ENCODE measurements around the gene BBS10.
"Not testable (repeated sequence)": the region's sequence is repeated elsewhere in the genome, so short reads cannot be mapped to it uniquely, and the experiment has no call there.

Gene BBS10

DNA sequence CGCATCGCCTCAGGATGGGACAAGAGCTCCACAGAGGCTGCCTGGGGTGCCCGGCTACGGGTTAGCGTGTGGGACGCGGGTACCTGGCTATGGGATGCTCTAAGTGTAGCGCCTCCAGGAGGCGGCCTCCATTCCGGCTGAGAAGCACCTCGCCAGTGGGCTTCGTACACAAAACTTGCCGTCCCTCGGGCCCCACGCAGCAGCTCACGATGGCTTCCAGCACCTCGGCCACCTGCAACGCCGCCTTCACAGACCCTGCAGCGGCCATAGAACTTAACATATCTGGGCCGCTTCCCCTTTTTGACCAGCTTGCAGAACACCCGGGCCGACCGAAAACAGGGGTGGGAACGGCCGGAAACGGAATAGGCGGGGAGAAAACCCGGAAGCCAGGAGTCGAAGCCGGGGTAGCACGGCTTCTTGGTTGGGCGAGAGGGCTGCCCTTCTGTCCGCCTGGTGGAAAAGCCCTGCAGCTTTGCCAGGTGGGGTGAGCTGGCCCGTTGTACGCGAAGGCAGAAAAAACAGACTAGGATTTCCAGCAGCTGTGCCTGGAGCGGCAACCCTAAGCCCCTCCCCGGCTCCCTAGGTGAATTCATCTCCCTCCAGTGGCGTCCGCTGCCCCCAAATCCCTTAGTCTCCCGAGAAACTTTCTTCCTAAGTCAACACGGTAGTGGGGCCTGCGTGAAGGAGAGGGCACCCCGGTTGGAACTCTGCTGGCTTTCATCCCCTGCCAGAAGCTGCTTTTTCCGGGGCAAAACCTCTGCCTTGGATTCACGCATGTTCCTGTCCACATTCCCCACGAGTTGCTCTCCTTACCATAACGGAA is at the start of gene BBS10:
Gene BBS10, minus strand, starts transcription at position 337 of the 823 bp plus-strand sequence. Its CDS starts 57 bp downstream, at position 280.
- no peaks in the 10 kb centered on the region for H3K36me3 ChIP-seq (ENCODE audit: control insufficient read depth in 1 of 2, insufficient read depth in 2 of 2, low read length in 2 of 2)
- H3K9me3 ChIP-seq (ENCODE audit: control insufficient read depth in 1 of 2, low read length in 2 of 2) = no peaks in the 10 kb centered on the region
- peaks cover 6 to 14% of the 10 kb centered on the region in 2 donors for H3K4me1 ChIP-seq (ENCODE audit: control insufficient read depth in 1 of 2, insufficient read depth in 2 of 2, low read length in 2 of 2)
- H3K27ac ChIP-seq (ENCODE audit: low read depth, low read length) = peak within 1 kb of the TSS; percentile 70
- H3K27me3 ChIP-seq (ENCODE audit: control insufficient read depth in 1 of 2, insufficient read depth in 2 of 2, low read length in 2 of 2) = no peaks in the 10 kb centered on the region
- H3K9ac ChIP-seq (ENCODE audit: low read depth in 1 of 2, low read length in 2 of 2) = peak within 1 kb of the TSS; percentile 68 to 73
- peak within 1 kb of the TSS; percentile 83 to 93 for H3K4me3 ChIP-seq (ENCODE audit: low read depth in 1 of 2, low read length in 2 of 2)

DNA sequence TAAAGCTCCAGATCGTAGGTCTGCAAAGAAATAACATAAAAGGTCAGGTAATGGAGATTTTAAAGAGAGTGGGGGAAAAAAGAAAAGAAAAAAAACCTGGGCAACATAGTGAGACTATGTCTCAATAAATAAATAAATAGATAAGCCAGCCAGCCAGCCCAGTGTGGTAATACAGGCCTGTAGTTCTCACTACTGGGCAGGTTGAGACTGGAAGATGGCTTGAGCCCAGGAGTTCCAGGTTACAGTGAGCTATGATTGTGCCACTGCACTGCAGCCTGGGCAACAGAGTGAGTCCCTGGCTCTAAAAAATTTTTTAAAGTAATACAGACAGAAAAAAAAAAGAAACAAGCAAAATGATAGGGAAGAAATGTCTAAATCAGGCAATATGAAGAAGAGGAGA is 43.2 kb upstream of the BBS10 start:
- H3K4me1 ChIP-seq (ENCODE audit: control insufficient read depth in 1 of 2, insufficient read depth in 2 of 2, low read length in 2 of 2) = no peaks in the 10 kb centered on the region
- H3K36me3 ChIP-seq (ENCODE audit: control insufficient read depth in 1 of 2, insufficient read depth in 2 of 2, low read length in 2 of 2) = peaks cover 4 to 5% of the 10 kb centered on the region in 2 donors
- H3K27me3 ChIP-seq (ENCODE audit: control insufficient read depth in 1 of 2, insufficient read depth in 2 of 2, low read length in 2 of 2) = no peaks in the 10 kb centered on the region
- H3K27ac ChIP-seq (ENCODE audit: low read depth, low read length) = no peak overlapping the region
- no peak overlapping the region for H3K9ac ChIP-seq (ENCODE audit: low read depth in 1 of 2, low read length in 2 of 2)
- no peaks in the 10 kb centered on the region for H3K9me3 ChIP-seq (ENCODE audit: control insufficient read depth in 1 of 2, low read length in 2 of 2)
- H3K4me3 ChIP-seq (ENCODE audit: low read depth in 1 of 2, low read length in 2 of 2) = no peak overlapping the region

DNA sequence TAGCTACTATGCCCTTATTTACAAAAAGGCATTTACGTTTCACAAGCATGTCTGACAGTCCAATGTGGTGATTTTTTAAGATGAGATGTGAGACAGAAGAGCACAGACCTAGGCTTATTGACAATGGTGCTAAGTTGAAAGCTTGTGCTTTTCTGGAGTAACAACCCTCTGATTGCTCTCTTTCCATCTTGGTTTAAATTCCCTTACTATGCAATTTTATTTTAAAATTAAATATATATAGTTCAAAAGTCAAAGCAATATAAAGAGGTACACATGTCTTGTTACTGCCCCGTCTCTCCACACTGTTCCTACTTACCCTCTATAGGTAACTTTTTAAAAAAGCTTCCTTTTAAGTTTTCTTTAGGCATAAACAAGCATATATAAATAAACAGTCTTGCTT is 39.4 kb upstream of the BBS10 start:
- peaks cover 4 to 8% of the 10 kb centered on the region in 2 donors for H3K36me3 ChIP-seq (ENCODE audit: control insufficient read depth in 1 of 2, insufficient read depth in 2 of 2, low read length in 2 of 2)
- no peaks in the 10 kb centered on the region for H3K9me3 ChIP-seq (ENCODE audit: control insufficient read depth in 1 of 2, low read length in 2 of 2)
- H3K27me3 ChIP-seq (ENCODE audit: control insufficient read depth in 1 of 2, insufficient read depth in 2 of 2, low read length in 2 of 2) = no peaks in the 10 kb centered on the region
- H3K27ac ChIP-seq (ENCODE audit: low read depth, low read length) = no peak overlapping the region
- H3K4me3 ChIP-seq (ENCODE audit: low read depth in 1 of 2, low read length in 2 of 2) = no peak overlapping the region
- no peaks in the 10 kb centered on the region for H3K4me1 ChIP-seq (ENCODE audit: control insufficient read depth in 1 of 2, insufficient read depth in 2 of 2, low read length in 2 of 2)
- H3K9ac ChIP-seq (ENCODE audit: low read depth in 1 of 2, low read length in 2 of 2) = no peak overlapping the region

DNA sequence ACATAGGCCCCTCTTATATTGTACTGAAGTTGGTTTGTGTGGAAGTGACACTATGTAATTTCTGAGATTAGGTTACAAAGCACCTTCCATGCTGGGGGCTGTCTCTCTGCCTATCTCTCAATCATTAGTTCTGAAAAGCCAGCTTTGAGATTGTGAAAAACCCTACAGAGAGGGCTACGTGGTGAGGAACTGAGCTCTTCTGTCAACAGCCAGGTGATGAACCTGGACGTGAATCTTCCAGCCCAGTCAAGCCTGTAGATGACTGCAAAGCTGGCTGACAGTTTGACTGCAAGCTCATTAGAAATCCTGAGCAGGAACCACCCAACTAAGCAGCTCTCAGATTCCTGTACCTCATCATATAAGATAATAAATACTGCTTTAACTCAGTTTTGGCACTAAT is 36.3 kb upstream of the BBS10 start:
- no peaks in the 10 kb centered on the region for H3K27me3 ChIP-seq (ENCODE audit: control insufficient read depth in 1 of 2, insufficient read depth in 2 of 2, low read length in 2 of 2)
- no peaks in the 10 kb centered on the region for H3K4me1 ChIP-seq (ENCODE audit: control insufficient read depth in 1 of 2, insufficient read depth in 2 of 2, low read length in 2 of 2)
- H3K36me3 ChIP-seq (ENCODE audit: control insufficient read depth in 1 of 2, insufficient read depth in 2 of 2, low read length in 2 of 2) = peaks cover 4 to 8% of the 10 kb centered on the region in 2 donors
- no peak overlapping the region for H3K4me3 ChIP-seq (ENCODE audit: low read depth in 1 of 2, low read length in 2 of 2)
- no peak overlapping the region for H3K9ac ChIP-seq (ENCODE audit: low read depth in 1 of 2, low read length in 2 of 2)
- no peak overlapping the region for H3K27ac ChIP-seq (ENCODE audit: low read depth, low read length)
- H3K9me3 ChIP-seq (ENCODE audit: control insufficient read depth in 1 of 2, low read length in 2 of 2) = no peaks in the 10 kb centered on the region

DNA sequence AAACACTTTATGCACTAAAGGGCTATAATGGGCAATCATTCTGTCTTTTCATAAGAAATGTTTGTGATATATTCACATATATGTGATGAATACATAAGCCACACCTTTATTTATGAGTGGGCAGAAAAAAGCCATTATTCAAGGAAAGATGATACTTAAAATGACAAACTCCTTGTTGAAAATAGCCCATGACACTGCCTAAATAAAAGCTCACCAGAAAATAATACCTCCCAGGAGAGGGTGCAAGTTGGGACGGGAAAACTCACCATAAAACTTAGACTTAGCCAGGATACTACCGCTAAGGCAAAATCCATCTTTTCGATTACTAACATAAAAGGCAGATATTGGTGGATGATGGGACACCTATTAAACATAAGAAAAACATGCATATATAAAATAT is 35.8 kb upstream of the BBS10 start:
- H3K4me3 ChIP-seq (ENCODE audit: low read depth in 1 of 2, low read length in 2 of 2) = no peak overlapping the region
- H3K9me3 ChIP-seq (ENCODE audit: control insufficient read depth in 1 of 2, low read length in 2 of 2) = no peaks in the 10 kb centered on the region
- no peak overlapping the region for H3K27ac ChIP-seq (ENCODE audit: low read depth, low read length)
- H3K27me3 ChIP-seq (ENCODE audit: control insufficient read depth in 1 of 2, insufficient read depth in 2 of 2, low read length in 2 of 2) = no peaks in the 10 kb centered on the region
- no peak overlapping the region for H3K9ac ChIP-seq (ENCODE audit: low read depth in 1 of 2, low read length in 2 of 2)
- H3K4me1 ChIP-seq (ENCODE audit: control insufficient read depth in 1 of 2, insufficient read depth in 2 of 2, low read length in 2 of 2) = no peaks in the 10 kb centered on the region
- peaks cover 0 to 5% of the 10 kb centered on the region in 2 donors for H3K36me3 ChIP-seq (ENCODE audit: control insufficient read depth in 1 of 2, insufficient read depth in 2 of 2, low read length in 2 of 2)

- H3K9me3 ChIP-seq (ENCODE audit: control insufficient read depth in 1 of 2, low read length in 2 of 2) = no peaks in the 10 kb centered on the region
- peaks cover 7 to 12% of the 10 kb centered on the region in 2 donors for H3K36me3 ChIP-seq (ENCODE audit: control insufficient read depth in 1 of 2, insufficient read depth in 2 of 2, low read length in 2 of 2)
- H3K9ac ChIP-seq (ENCODE audit: low read depth in 1 of 2, low read length in 2 of 2) = no peak overlapping the region
- H3K27ac ChIP-seq (ENCODE audit: low read depth, low read length) = no peak overlapping the region
- no peaks in the 10 kb centered on the region for H3K4me1 ChIP-seq (ENCODE audit: control insufficient read depth in 1 of 2, insufficient read depth in 2 of 2, low read length in 2 of 2)
- no peaks in the 10 kb centered on the region for H3K27me3 ChIP-seq (ENCODE audit: control insufficient read depth in 1 of 2, insufficient read depth in 2 of 2, low read length in 2 of 2)
- H3K4me3 ChIP-seq (ENCODE audit: low read depth in 1 of 2, low read length in 2 of 2) = no peak overlapping the region
These were observed 31.0 kb upstream of the BBS10 start for GRCh38 chr12:76379261-76379660.

DNA sequence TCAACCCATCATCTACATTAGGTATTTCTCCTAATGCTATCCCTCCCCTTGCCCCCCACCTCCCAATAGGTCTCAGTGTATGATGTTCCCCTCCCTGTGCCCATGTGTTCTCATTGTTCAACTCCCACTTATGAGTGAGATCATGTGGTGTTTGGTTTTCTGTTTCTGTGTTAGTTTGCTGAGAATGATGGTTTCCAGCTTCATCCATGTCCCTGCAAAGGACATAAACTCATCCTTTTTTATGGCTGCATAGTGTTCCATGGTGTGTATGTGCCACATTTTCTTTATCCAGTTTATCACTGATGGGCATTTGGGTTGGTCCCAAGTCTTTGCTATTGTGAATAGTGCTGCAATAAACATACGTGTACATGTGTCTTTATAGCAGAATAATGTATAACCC is 28.7 kb upstream of the BBS10 start:
- H3K27ac ChIP-seq (ENCODE audit: low read depth, low read length); H3K4me1 ChIP-seq (ENCODE audit: control insufficient read depth in 1 of 2, insufficient read depth in 2 of 2, low read length in 2 of 2); H3K9ac ChIP-seq (ENCODE audit: low read depth in 1 of 2, low read length in 2 of 2); H3K27me3 ChIP-seq (ENCODE audit: control insufficient read depth in 1 of 2, insufficient read depth in 2 of 2, low read length in 2 of 2); H3K9me3 ChIP-seq (ENCODE audit: control insufficient read depth in 1 of 2, low read length in 2 of 2); H3K4me3 ChIP-seq (ENCODE audit: low read depth in 1 of 2, low read length in 2 of 2): not testable (repeated sequence)
- H3K36me3 ChIP-seq (ENCODE audit: control insufficient read depth in 1 of 2, insufficient read depth in 2 of 2, low read length in 2 of 2) = peaks cover 7 to 12% of the 10 kb centered on the region in 2 donors

GRCh38 chr12:76375939-76376338 is 27.7 kb upstream of the BBS10 start:
- Histone ChIP-seq H3K27me3 (ENCODE audit: control insufficient read depth in 1 of 2, insufficient read depth in 2 of 2, low read length in 2 of 2) (no peaks in the 10 kb centered on the region), H3K27ac (ENCODE audit: low read depth, low read length) (no peak overlapping the region), H3K36me3 (ENCODE audit: control insufficient read depth in 1 of 2, insufficient read depth in 2 of 2, low read length in 2 of 2) (peaks cover 8 to 12% of the 10 kb centered on the region in 2 donors), H3K9me3 (ENCODE audit: control insufficient read depth in 1 of 2, low read length in 2 of 2) (no peaks in the 10 kb centered on the region), H3K4me1 (ENCODE audit: control insufficient read depth in 1 of 2, insufficient read depth in 2 of 2, low read length in 2 of 2) (no peaks in the 10 kb centered on the region), H3K4me3 (ENCODE audit: low read depth in 1 of 2, low read length in 2 of 2) (no peak overlapping the region), H3K9ac (ENCODE audit: low read depth in 1 of 2, low read length in 2 of 2) (no peak overlapping the region)

DNA sequence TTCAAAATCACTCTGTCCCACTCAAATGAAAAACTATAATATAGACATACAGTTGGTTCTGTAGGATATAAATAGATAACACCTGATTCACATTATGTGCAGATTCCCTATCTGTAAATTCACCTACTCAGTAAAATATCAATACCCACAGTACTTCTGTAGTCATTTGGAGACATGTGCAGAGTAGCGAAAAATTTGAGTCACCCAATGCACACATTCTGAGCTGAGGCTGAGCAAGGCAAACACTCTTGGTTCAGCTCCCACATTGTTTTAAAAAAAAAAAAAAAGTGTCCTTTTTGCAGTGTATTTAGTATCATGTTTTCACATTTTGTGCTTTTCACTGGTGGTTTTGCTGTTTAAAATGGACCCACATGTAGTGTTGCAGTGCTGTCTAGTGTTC is 27.3 kb upstream of the BBS10 start:
- Histone ChIP-seq H3K9ac (ENCODE audit: low read depth in 1 of 2, low read length in 2 of 2) (no peak overlapping the region), H3K4me1 (ENCODE audit: control insufficient read depth in 1 of 2, insufficient read depth in 2 of 2, low read length in 2 of 2) (no peaks in the 10 kb centered on the region), H3K9me3 (ENCODE audit: control insufficient read depth in 1 of 2, low read length in 2 of 2) (no peaks in the 10 kb centered on the region), H3K27me3 (ENCODE audit: control insufficient read depth in 1 of 2, insufficient read depth in 2 of 2, low read length in 2 of 2) (no peaks in the 10 kb centered on the region), H3K4me3 (ENCODE audit: low read depth in 1 of 2, low read length in 2 of 2) (no peak overlapping the region), H3K36me3 (ENCODE audit: control insufficient read depth in 1 of 2, insufficient read depth in 2 of 2, low read length in 2 of 2) (peaks cover 8 to 12% of the 10 kb centered on the region in 2 donors), H3K27ac (ENCODE audit: low read depth, low read length) (no peak overlapping the region)

GRCh38 chr12:76374386-76375020 is 26.3 kb upstream of the BBS10 start:
- H3K27me3 ChIP-seq (ENCODE audit: control insufficient read depth in 1 of 2, insufficient read depth in 2 of 2, low read length in 2 of 2) = no peaks in the 10 kb centered on the region
- no peaks in the 10 kb centered on the region for H3K9me3 ChIP-seq (ENCODE audit: control insufficient read depth in 1 of 2, low read length in 2 of 2)
- no peaks in the 10 kb centered on the region for H3K4me1 ChIP-seq (ENCODE audit: control insufficient read depth in 1 of 2, insufficient read depth in 2 of 2, low read length in 2 of 2)
- H3K27ac ChIP-seq (ENCODE audit: low read depth, low read length) = no peak overlapping the region
- no peak overlapping the region for H3K9ac ChIP-seq (ENCODE audit: low read depth in 1 of 2, low read length in 2 of 2)
- H3K4me3 ChIP-seq (ENCODE audit: low read depth in 1 of 2, low read length in 2 of 2) = no peak overlapping the region
- H3K36me3 ChIP-seq (ENCODE audit: control insufficient read depth in 1 of 2, insufficient read depth in 2 of 2, low read length in 2 of 2) = peaks cover 10 to 12% of the 10 kb centered on the region in 2 donors
